GM06990 (cell line): ENCODE measurements around the gene LRMDA.
A peak's percentile ranks its signal among the peaks of the same experiment; 100 is the strongest.

ENCODE experiments used
- DNase-seq: peaks from one replicate; pipeline ENCODE4 v3.0.0-alpha.2; 2011; ENCODE audit not compliant: insufficient read length; ENCODE audit errors: extremely low read depth
- H3K27me3 ChIP-seq: replicated peaks from 2 replicates; pipeline ENCODE4 v1.6.0; 2011; ENCODE audit warnings: low read length; ENCODE audit not compliant: control insufficient read depth, insufficient read depth
- H3K36me3 ChIP-seq: 2 replicates; pipeline ENCODE4 v1.5.1; 2011; ENCODE audit warnings: low read length; ENCODE audit not compliant: control insufficient read depth, insufficient read depth
- H3K4me3 ChIP-seq: replicated peaks from 2 replicates; pipeline ENCODE4 v1.5.1; 2011; ENCODE audit warnings: low read depth, mild to moderate bottlenecking, control low read depth, low read length
- TF ChIP-seq, protein P1 (sequence below): IDR thresholded peaks from 2 replicates; pipeline ENCODE4 v1.5.1; 2011; ENCODE audit warnings: low read length, control low read depth, mild to moderate bottlenecking, inconsistent platforms; ENCODE audit not compliant: insufficient read depth, poor library complexity, severe bottlenecking

LRMDA gene

DNA sequence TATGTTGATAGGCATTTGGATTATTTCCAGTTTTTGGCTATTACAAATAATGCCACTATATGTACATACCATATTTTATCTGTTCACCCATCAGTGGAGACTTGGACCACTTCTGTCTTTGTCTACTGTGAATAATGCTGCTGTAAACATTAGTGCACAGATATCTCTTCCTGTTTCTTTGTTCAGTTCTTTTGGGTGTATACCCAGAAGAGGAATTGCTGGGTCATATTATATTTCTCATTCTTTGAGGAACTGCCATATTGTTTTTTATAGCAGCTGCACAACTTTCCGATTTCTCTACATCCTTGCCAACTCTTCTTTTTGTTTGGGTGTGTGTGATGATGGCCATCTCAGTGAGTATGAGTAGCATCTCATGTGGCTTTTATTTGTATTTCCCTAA is 218.0 kb downstream of the LRMDA start:
- TF ChIP-seq, protein P1, sequence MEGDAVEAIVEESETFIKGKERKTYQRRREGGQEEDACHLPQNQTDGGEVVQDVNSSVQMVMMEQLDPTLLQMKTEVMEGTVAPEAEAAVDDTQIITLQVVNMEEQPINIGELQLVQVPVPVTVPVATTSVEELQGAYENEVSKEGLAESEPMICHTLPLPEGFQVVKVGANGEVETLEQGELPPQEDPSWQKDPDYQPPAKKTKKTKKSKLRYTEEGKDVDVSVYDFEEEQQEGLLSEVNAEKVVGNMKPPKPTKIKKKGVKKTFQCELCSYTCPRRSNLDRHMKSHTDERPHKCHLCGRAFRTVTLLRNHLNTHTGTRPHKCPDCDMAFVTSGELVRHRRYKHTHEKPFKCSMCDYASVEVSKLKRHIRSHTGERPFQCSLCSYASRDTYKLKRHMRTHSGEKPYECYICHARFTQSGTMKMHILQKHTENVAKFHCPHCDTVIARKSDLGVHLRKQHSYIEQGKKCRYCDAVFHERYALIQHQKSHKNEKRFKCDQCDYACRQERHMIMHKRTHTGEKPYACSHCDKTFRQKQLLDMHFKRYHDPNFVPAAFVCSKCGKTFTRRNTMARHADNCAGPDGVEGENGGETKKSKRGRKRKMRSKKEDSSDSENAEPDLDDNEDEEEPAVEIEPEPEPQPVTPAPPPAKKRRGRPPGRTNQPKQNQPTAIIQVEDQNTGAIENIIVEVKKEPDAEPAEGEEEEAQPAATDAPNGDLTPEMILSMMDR, result no peak
- no peaks in the 10 kb centered on the region for H3K36me3 ChIP-seq
- H3K27me3 ChIP-seq, result no peaks in the 10 kb centered on the region; the same call in 1 of the 2 replicates
- H3K4me3 ChIP-seq, result no peak overlapping the region
- no peak for DNase-seq

DNA sequence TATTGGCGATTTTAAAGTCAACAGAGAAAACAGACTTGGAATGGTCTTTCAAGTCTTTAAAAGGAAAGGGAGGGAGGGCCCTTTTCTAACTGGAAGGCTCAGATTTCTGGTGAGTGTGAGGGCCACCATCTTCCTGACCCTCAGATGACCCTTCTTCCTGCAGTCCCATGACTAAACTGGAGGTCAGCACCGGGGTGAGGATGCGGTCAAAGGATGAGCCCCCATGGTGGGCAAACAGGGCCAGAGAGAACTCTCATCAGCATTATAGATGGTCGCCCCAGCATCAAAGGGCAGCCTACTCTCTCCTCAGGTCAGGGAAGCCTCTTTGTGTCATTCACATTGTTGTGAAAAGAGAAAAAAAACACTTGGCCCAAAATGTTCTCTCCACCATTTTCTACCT is 219.2 kb downstream of the LRMDA start:
- Histone ChIP-seq H3K36me3 (no peaks in the 10 kb centered on the region), H3K4me3 (no peak overlapping the region), H3K27me3 (no peaks in the 10 kb centered on the region; the same call in 1 of the 2 replicates)
- TF ChIP-seq, protein P1, result no peak
- no peak for DNase-seq

DNA sequence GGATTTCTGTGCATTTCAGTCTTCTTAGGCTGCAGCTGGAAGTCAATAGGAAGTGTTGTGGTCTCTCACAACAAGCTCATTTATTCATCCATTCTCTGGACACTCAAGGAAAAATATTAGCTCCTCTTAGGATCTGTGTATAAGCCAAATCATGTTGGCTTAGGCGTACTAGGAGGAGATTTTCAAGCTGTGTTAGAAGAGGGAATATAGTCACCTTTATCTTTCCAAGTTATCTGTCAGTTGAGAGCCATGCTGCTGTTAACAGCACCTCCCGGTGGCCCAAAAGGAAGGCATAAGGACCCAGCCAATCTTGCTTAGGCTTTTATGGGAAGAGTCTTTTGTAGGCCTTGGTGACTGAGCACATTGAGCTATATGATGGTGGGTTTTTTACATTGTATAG is 220.0 kb downstream of the LRMDA start:
- H3K36me3 ChIP-seq, result no peaks in the 10 kb centered on the region
- DNase-seq, result no peak
- no peak overlapping the region for H3K4me3 ChIP-seq
- TF ChIP-seq, protein P1, result peak; percentile 30
- no peaks in the 10 kb centered on the region; the same call in 1 of the 2 replicates for H3K27me3 ChIP-seq

DNA sequence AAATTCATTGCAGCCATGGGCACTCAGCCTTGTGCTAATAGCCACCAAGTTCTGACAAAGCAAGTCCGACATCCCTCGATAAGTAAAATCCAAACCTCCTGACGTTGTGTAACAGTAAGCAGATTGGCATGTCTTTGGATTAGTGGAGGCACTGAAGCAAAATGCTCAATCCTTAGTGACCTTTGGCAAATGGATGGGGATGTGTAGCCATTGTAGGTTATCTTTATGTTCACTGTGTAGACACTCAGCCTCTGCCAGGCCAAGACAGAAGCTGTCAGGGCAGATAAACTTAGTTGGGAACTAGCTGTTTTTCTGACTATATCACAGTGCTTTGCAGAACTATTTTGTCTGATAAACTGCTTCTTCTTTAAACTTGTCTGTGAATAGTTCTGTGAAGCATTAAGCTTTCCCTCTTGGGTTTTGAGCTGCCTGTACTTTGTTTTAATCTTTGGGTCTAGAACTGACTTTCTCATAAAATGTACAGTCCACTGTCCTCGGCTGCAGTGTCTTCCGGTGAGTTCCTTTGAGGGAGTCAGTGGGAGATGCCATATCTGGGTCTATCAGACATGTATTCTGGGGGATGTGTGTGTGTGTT is 220.8 kb downstream of the LRMDA start:
- no peaks in the 10 kb centered on the region for H3K36me3 ChIP-seq
- no peaks in the 10 kb centered on the region; the same call in 1 of the 2 replicates for H3K27me3 ChIP-seq
- no peak for DNase-seq
- TF ChIP-seq, protein P1, result no peak
- H3K4me3 ChIP-seq, result no peak overlapping the region

DNA sequence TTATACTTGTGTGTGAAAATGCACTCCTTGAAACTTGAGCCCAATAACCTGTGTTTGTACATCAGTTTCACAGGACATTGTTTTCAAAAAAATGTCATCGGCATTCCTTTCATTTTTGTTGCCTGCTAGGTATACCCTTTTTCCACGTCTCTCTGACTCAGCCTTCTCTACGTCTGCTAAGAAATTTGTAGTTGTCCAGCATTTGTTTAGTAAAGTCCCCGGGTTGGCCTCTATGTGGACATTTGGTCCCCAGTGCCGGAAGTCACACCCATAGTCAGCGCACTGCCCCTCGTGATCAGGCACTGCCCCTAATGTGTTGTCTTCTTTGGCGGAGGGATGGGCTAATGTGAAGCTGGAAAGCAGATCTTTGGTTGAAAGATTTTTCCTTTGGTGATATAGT is 222.3 kb downstream of the LRMDA start:
- H3K27me3 ChIP-seq, result peaks cover under 1% of the 10 kb centered on the region
- no peaks in the 10 kb centered on the region for H3K36me3 ChIP-seq
- H3K4me3 ChIP-seq, result no peak overlapping the region
- TF ChIP-seq, protein P1, result no peak
- no peak for DNase-seq

DNA sequence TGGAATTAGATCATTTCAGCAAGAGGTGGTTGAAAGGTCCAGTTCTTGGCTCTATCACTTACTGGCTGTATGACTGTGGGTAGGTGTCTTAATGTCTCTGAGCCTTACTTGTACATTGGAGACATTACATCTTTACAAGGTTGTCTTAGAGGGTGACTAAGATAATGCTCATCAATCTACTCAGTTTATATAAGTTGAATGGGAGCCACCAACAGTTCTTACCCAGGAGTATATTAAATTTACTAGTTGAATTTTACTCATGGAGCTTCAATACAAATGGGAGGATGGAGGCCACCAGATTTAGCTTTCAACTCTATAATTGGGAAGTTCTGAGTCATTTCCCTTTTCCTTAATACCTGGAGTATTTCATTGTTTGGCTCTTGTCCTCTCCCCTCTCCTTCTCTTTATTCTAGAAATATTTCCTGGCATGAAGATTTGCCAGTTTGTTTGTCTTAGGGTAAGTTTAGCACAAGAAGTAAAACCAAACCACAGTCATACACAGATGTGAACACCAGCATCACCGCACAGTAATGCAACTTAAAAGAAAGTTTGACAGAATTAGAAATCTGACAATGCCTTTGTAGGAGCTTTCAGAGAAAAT is 222.8 kb downstream of the LRMDA start:
- peaks cover 4% of the 10 kb centered on the region for H3K27me3 ChIP-seq
- TF ChIP-seq, protein P1, result no peak
- no peak overlapping the region for H3K4me3 ChIP-seq
- no peak for DNase-seq
- no peaks in the 10 kb centered on the region for H3K36me3 ChIP-seq
